ENCODE results near the gene NAA60.

GRCh38 chr16:3413730-3414379, 29.6 kb upstream of the NAA60 start:
- TF ChIP-seq ZNF701 (tag by site-specific recombination; IDR thresholded peaks at IDR 0.05) (no peak), CTCF (tag by site-specific recombination; IDR thresholded peaks at IDR 0.05) (no peak), ZFP41 (tag by site-specific recombination; IDR thresholded peaks at IDR 0.05; ENCODE audit: borderline replicate concordance) (no peak), ZNF10 (tag by site-specific recombination; IDR thresholded peaks at IDR 0.05) (no peak), YY1 (tag by site-specific recombination; IDR thresholded peaks at IDR 0.05) (no peak), ZNF121 (tag by site-specific recombination; IDR thresholded peaks at IDR 0.05) (no peak), ZBTB44 (tag by site-specific recombination; IDR thresholded peaks at IDR 0.05) (no peak), ZNF449 (tag by site-specific recombination; IDR thresholded peaks at IDR 0.05) (no peak), RBAK (tag by site-specific recombination; IDR thresholded peaks at IDR 0.05) (no peak), ZNF23 (tag by site-specific recombination; IDR thresholded peaks at IDR 0.05; ENCODE audit: borderline replicate concordance) (no peak), KLF9 (tag by site-specific recombination; IDR thresholded peaks at IDR 0.05; ENCODE audit: low read depth) (no peak), MYNN (tag by site-specific recombination; IDR thresholded peaks at IDR 0.05; ENCODE audit: borderline replicate concordance) (no peak)
- TF ChIP-seq, protein P1, sequence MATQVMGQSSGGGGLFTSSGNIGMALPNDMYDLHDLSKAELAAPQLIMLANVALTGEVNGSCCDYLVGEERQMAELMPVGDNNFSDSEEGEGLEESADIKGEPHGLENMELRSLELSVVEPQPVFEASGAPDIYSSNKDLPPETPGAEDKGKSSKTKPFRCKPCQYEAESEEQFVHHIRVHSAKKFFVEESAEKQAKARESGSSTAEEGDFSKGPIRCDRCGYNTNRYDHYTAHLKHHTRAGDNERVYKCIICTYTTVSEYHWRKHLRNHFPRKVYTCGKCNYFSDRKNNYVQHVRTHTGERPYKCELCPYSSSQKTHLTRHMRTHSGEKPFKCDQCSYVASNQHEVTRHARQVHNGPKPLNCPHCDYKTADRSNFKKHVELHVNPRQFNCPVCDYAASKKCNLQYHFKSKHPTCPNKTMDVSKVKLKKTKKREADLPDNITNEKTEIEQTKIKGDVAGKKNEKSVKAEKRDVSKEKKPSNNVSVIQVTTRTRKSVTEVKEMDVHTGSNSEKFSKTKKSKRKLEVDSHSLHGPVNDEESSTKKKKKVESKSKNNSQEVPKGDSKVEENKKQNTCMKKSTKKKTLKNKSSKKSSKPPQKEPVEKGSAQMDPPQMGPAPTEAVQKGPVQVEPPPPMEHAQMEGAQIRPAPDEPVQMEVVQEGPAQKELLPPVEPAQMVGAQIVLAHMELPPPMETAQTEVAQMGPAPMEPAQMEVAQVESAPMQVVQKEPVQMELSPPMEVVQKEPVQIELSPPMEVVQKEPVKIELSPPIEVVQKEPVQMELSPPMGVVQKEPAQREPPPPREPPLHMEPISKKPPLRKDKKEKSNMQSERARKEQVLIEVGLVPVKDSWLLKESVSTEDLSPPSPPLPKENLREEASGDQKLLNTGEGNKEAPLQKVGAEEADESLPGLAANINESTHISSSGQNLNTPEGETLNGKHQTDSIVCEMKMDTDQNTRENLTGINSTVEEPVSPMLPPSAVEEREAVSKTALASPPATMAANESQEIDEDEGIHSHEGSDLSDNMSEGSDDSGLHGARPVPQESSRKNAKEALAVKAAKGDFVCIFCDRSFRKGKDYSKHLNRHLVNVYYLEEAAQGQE (tag by site-specific recombination; IDR thresholded peaks at IDR 0.05): no peak

Data from HEK293 (cell line).